ENCODE results near the gene BMPR1B.

DNA sequence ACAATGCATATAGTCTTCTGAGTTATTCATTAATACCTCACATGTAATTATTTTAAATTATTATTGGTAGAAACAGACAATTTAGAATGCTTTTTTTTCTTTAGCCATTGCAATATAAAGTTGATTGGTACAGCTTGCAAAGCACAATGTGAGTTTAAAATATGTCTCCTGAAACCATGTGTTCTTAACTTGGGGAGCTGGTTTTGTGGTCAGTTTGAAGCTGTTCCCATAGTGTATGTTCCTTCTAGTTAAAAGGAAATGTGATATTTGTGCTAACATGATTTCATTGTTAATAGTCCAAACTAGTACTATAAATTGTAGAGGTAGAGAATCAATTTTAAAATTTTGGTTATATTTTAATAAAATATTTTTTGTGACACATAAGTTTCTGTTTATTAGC is 247.2 kb downstream of the BMPR1B start:
- TF ChIP-seq, protein P1, sequence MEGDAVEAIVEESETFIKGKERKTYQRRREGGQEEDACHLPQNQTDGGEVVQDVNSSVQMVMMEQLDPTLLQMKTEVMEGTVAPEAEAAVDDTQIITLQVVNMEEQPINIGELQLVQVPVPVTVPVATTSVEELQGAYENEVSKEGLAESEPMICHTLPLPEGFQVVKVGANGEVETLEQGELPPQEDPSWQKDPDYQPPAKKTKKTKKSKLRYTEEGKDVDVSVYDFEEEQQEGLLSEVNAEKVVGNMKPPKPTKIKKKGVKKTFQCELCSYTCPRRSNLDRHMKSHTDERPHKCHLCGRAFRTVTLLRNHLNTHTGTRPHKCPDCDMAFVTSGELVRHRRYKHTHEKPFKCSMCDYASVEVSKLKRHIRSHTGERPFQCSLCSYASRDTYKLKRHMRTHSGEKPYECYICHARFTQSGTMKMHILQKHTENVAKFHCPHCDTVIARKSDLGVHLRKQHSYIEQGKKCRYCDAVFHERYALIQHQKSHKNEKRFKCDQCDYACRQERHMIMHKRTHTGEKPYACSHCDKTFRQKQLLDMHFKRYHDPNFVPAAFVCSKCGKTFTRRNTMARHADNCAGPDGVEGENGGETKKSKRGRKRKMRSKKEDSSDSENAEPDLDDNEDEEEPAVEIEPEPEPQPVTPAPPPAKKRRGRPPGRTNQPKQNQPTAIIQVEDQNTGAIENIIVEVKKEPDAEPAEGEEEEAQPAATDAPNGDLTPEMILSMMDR (IDR thresholded peaks at IDR 0.05; ENCODE audit: low read depth, low read length, missing input control), result no peak
- no peak for TF ChIP-seq HNF4A (conservative IDR thresholded peaks at IDR 0.05)
- TF ChIP-seq YY1 (IDR thresholded peaks at IDR 0.05), result no peak
- TF ChIP-seq, protein P2, sequence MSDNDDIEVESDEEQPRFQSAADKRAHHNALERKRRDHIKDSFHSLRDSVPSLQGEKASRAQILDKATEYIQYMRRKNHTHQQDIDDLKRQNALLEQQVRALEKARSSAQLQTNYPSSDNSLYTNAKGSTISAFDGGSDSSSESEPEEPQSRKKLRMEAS (IDR thresholded peaks at IDR 0.05), result no peak

Measured in liver (tissue), 3 donors.